ENCODE measurements around the gene FOXP1. TPM values are rescaled to one million over a fixed set of nuclear protein-coding genes. Genes with fewer than 3 reads are reported as not detected.

The FOXP1 gene
- total and polyA plus RNA-seq, 2 experiments from 2014 or later, result 37.4 to 59.9 TPM

DNA sequence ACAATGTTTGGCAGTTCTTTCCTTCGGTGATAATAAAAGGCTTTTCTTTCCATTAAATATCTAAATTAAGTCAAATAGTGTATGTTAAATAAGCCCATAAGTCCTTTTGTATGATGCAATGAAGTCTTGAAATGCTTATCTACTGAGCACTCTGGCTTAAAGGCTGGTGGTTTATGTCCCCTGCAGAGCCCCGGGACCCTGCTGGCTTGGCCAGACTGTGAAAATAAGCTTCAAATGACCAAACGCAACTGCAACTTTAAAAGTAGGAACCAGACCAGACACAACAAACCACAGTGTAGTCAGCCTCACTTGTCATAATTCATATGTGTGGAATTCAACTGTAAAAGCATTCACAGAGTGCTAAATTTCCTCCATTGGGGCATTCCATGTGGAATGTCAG lies 72.5 kb downstream of the FOXP1 start:
- H3F3A ChIP-seq (ENCODE audit: insufficient read depth), result peaks cover 27% of the 10 kb centered on the region
- H3K27me3 ChIP-seq (replicated peaks; ENCODE audit: insufficient read depth), result no peaks in the 10 kb centered on the region
- H3K27ac ChIP-seq, result peak overlapping the region; percentile 63
- no peaks in the 10 kb centered on the region for H4K20me1 ChIP-seq (ENCODE audit: insufficient read depth)
- H3K9me3 ChIP-seq (ENCODE audit: low read depth), result no peaks in the 10 kb centered on the region
- peak; percentile 72 for DNase-seq
- peaks cover 42% of the 10 kb centered on the region for H3K4me1 ChIP-seq (ENCODE audit: insufficient read depth)
- no peaks in the 10 kb centered on the region for H3K36me3 ChIP-seq (ENCODE audit: low read depth)
- no peak overlapping the region for H3K9ac ChIP-seq
- H2AFZ ChIP-seq, result no peak overlapping the region
- WGBS, 2 experiments (ENCODE audit: low coverage in 1 of 2, low lambda C conversion rate in 2 of 2, missing lambda C conversion rate in 2 of 2), result 28 to 29% methylated on average over 3 of the region's 3 CpGs
- H3K4me2 ChIP-seq (ENCODE audit: unreplicated experiment), result peak overlapping the region; percentile 11
- TF ChIP-seq EZH2 (IDR thresholded peaks at IDR 0.05; ENCODE audit: insufficient read depth, poor library complexity, severe bottlenecking) (no peak), EZH2phosphoT487 (IDR thresholded peaks at IDR 0.05; ENCODE audit: insufficient read depth, low read depth) (no peak)
- in situ Hi-C loops (cut with MboI), result no loop called here
- no peak overlapping the region for H3K4me3 ChIP-seq
- peaks cover 82% of the 10 kb centered on the region for H3K79me2 ChIP-seq (ENCODE audit: insufficient read depth)
- no peaks in the 10 kb centered on the region for H3K9me2 ChIP-seq (ENCODE audit: insufficient read depth)

GRCh38 chr3:71510510-71510909 lies 73.0 kb downstream of the FOXP1 start:
- peak; percentile 59 for DNase-seq
- H4K20me1 ChIP-seq (ENCODE audit: insufficient read depth), result no peaks in the 10 kb centered on the region
- no peak overlapping the region for H3K9ac ChIP-seq
- in situ Hi-C loops (cut with MboI), result no loop called here
- H3K79me2 ChIP-seq (ENCODE audit: insufficient read depth), result peaks cover 80% of the 10 kb centered on the region
- no peak for TF ChIP-seq EZH2phosphoT487 (IDR thresholded peaks at IDR 0.05; ENCODE audit: insufficient read depth, low read depth)
- TF ChIP-seq EZH2 (IDR thresholded peaks at IDR 0.05; ENCODE audit: insufficient read depth, poor library complexity, severe bottlenecking), result no peak
- no peak overlapping the region for H2AFZ ChIP-seq
- no peaks in the 10 kb centered on the region for H3K9me2 ChIP-seq (ENCODE audit: insufficient read depth)
- H3K4me2 ChIP-seq (ENCODE audit: unreplicated experiment), result peak overlapping the region; percentile 11
- 74 to 79% methylated on average over 3 of the region's 3 CpGs for WGBS, 2 experiments (ENCODE audit: low coverage in 1 of 2, low lambda C conversion rate in 2 of 2, missing lambda C conversion rate in 2 of 2)
- peak overlapping the region; percentile 63 for H3K27ac ChIP-seq
- peaks cover 32% of the 10 kb centered on the region for H3F3A ChIP-seq (ENCODE audit: insufficient read depth)
- no peaks in the 10 kb centered on the region for H3K36me3 ChIP-seq (ENCODE audit: low read depth)
- H3K27me3 ChIP-seq (replicated peaks; ENCODE audit: insufficient read depth), result no peaks in the 10 kb centered on the region
- no peaks in the 10 kb centered on the region for H3K9me3 ChIP-seq (ENCODE audit: low read depth)
- H3K4me3 ChIP-seq, result no peak overlapping the region
- peaks cover 46% of the 10 kb centered on the region for H3K4me1 ChIP-seq (ENCODE audit: insufficient read depth)

- H3K9me2 ChIP-seq (ENCODE audit: insufficient read depth), result no peaks in the 10 kb centered on the region
- in situ Hi-C loops (cut with MboI), result no loop called here
- TF ChIP-seq EZH2phosphoT487 (IDR thresholded peaks at IDR 0.05; ENCODE audit: insufficient read depth, low read depth) (no peak), EZH2 (IDR thresholded peaks at IDR 0.05; ENCODE audit: insufficient read depth, poor library complexity, severe bottlenecking) (no peak)
- no peaks in the 10 kb centered on the region for H4K20me1 ChIP-seq (ENCODE audit: insufficient read depth)
- WGBS, 2 experiments (ENCODE audit: low coverage in 1 of 2, low lambda C conversion rate in 2 of 2, missing lambda C conversion rate in 2 of 2), result 86 to 93% methylated on average over 3 of the region's 3 CpGs
- H3K4me2 ChIP-seq (ENCODE audit: unreplicated experiment), result no peak overlapping the region
- H3K9me3 ChIP-seq (ENCODE audit: low read depth), result no peaks in the 10 kb centered on the region
- peaks cover 66% of the 10 kb centered on the region for H3K79me2 ChIP-seq (ENCODE audit: insufficient read depth)
- H3K4me3 ChIP-seq, result no peak overlapping the region
- DNase-seq, result peak; percentile 52
- H3K9ac ChIP-seq, result no peak overlapping the region
- H3F3A ChIP-seq (ENCODE audit: insufficient read depth), result peaks cover 43% of the 10 kb centered on the region
- H3K27me3 ChIP-seq (replicated peaks; ENCODE audit: insufficient read depth), result no peaks in the 10 kb centered on the region
- no peak overlapping the region for H2AFZ ChIP-seq
- peak overlapping the region; percentile 17 for H3K27ac ChIP-seq
- H3K4me1 ChIP-seq (ENCODE audit: insufficient read depth), result peaks cover 48% of the 10 kb centered on the region
- no peaks in the 10 kb centered on the region for H3K36me3 ChIP-seq (ENCODE audit: low read depth)
Observed at GRCh38 chr3:71509066-71509465, 74.5 kb downstream of the FOXP1 start.

DNA sequence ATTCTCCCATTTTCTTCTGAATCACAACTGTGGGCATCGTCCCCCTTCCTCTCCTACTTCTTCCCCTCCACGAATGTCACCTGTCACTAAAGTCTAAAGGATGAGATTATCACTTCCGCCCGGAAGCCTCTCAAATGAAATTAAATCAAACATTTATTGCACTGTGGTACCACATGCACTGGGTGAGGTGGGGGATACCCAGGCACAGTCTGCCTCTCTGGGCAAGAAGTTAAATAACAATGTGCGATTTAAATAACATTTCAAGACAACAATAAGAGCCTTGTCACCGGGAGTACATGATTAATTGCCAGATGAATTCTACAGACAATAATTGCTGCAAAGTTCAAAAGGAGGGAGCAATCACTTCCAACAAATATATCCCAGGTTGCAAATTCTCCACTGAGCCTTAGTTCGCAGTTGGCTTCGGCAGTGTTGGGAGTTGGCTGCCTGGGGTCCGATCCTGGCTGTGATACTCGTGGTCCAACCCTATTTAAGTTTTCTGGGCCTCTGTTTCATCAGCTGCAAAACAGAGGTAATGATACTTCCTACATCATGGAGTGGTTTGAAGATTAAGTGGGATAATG lies 77.7 kb downstream of the FOXP1 start:
- Histone ChIP-seq H3K4me3 (no peak overlapping the region), H3K9ac (no peak overlapping the region), H3K36me3 (ENCODE audit: low read depth) (no peaks in the 10 kb centered on the region), H3F3A (ENCODE audit: insufficient read depth) (peaks cover 48% of the 10 kb centered on the region), H4K20me1 (ENCODE audit: insufficient read depth) (no peaks in the 10 kb centered on the region), H2AFZ (no peak overlapping the region), H3K79me2 (ENCODE audit: insufficient read depth) (peaks cover 69% of the 10 kb centered on the region), H3K27me3 (replicated peaks; ENCODE audit: insufficient read depth) (no peaks in the 10 kb centered on the region), H3K27ac (0 out of 2 replicates have a peak overlapping the region, but pooled peaks have one; percentile 96), H3K9me3 (ENCODE audit: low read depth) (no peaks in the 10 kb centered on the region), H3K4me2 (ENCODE audit: unreplicated experiment) (no peak overlapping the region), H3K4me1 (ENCODE audit: insufficient read depth) (peaks cover 53% of the 10 kb centered on the region), H3K9me2 (ENCODE audit: insufficient read depth) (no peaks in the 10 kb centered on the region)
- no peak for TF ChIP-seq EZH2 (IDR thresholded peaks at IDR 0.05; ENCODE audit: insufficient read depth, poor library complexity, severe bottlenecking)
- in situ Hi-C loops (cut with MboI), result no loop called here
- 94 to 95% methylated on average over 10 of the region's 10 CpGs for WGBS, 2 experiments (ENCODE audit: low coverage in 1 of 2, low lambda C conversion rate in 2 of 2, missing lambda C conversion rate in 2 of 2)
- DNase-seq, result no peak
